Activated naive CD8-positive, alpha-beta T cell treated with anti-CD3 and anti-CD28 coated beads, Interleukin-2, amount 50 U/mL, for 16 hours (primary cell): ENCODE data around the gene THSD7A.

Source experiments
- DNase-seq: peaks from one replicate; pipeline ENCODE4 v3.0.0-alpha.2; 2020; ENCODE audit warnings: low read depth, low spot score

Gene THSD7A

GRCh38 chr7:11513460-11513859 is 318.5 kb downstream of the THSD7A start:
- no peak for DNase-seq

DNA sequence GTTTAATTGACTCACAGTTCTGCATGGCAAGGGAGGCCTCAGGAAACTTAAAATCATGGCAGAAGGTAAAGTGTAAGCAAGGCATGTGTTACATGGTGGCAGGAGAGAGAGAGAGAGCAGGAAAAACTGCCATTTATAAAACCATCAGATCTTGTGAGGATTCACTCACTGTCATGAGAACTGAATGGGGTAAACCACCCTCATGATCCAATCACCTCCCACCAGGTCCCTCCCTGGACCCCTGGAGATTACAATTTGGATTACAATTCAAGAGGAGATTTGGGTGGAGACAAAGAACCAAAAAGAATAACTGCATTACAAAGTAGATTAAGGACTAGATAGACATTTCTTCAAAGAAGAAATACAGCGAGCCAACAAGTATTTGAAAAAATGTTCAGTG is 324.1 kb downstream of the THSD7A start:
- DNase-seq, result no peak

DNA sequence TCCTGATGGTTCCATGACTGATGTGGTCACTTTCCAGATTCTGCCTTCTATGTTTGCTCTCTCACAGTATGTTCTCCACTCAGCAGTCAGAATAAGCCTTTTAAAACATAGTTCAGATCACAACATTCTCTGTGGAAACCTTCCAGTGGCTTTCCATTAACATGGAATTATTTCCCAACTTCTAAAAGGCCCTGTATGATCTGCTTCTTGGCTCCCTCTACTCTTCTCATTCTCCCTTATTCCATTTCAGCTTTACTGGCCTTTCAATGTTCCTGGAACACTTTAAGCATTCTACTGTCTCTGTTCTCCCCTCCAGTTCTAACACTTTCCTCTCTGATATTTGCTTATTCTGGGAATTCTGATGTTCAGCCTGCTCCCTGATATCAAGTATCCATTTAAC is 325.6 kb downstream of the THSD7A start:
- no peak for DNase-seq

DNA sequence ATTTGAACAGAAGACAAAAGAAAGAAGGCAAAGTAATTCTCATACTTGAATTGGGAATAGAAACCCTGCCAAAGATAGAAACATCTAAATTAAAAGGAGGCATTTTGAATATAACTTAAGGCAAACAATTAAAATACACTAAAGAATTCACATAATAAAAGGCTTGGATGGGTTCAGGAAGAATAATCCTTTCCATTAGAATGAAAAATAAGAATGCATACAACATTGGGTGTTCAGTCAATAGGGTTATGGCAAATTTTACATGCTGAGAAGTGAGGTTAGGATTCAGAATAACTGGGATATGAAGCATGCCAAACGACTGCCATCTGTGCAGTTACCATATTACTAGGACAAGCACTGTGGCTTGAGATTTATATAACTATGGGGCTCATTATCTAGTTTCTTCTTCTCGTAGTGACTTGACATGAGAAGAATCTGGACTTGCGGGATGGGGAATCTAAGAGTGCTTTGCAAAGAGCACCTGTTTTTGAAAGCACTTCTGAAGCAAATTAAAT is 326.5 kb downstream of the THSD7A start:
- DNase-seq, result no peak

GRCh38 chr7:11492307-11492706 is 339.7 kb downstream of the THSD7A start:
- DNase-seq, result no peak

- no peak for DNase-seq
These were observed 340.2 kb downstream of the THSD7A start for GRCh38 chr7:11491811-11492210.

- DNase-seq, result no peak
These were observed 342.7 kb downstream of the THSD7A start for GRCh38 chr7:11489280-11489679.

GRCh38 chr7:11486271-11486670 is 345.7 kb downstream of the THSD7A start:
- DNase-seq, result no peak

- DNase-seq, result no peak
These were observed 346.4 kb downstream of the THSD7A start for GRCh38 chr7:11485636-11486035.

DNA sequence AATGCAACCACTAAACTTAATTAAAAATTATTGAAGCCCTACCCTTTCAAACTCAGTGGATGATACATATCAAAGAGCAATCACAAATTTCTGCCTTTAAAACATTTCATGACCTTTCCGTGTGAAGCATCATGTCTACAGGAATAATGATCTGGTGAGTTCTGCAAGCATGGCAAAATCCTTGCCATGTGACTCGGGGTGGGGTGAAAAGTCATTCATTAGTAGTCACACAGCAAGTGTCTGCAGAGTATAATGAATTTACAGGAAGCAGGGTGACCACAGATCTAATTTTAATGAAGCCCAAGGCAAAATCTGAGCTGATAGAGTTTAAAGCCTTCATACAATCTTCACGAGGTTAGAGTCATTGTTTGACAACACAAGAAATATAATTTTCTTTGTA is 351.9 kb downstream of the THSD7A start:
- DNase-seq, result no peak

DNA sequence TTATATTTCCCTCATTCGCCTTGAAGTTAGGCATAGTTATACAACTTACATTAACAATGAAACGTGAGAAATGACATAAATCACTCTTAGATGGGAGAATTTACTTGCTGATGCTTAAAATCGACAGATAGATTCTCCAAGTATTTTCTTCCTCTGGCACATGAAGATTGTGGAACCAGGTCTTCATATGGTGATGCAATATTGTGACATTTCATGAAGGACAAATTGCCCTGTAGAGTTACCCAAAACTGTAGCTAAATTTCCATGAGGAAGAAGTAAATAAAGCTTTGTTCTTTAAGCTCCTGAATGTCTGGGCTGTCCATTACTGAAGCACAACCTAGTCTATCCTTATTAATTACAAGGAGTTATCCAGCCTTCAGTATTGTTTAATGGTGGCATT is 353.1 kb downstream of the THSD7A start:
- DNase-seq, result no peak

DNA sequence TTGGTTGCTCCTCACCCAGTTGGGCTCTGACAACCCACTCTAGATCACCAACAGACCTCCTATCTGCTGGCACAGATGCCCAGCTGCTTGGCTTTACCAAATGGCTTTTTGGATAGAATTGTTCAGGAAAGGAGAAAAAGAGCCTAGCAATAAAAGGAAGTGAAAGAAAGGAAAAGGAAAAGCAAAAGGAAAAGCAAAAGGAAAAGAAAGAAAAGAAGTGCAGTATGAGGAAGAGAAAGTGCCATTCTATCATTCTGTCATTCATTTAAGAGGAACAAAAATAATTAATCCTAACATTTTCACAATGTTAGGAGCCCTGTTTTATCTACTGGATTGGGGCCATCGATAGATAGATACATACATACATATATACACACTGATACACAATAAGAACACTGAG is 353.6 kb downstream of the THSD7A start:
- no peak for DNase-seq

DNA sequence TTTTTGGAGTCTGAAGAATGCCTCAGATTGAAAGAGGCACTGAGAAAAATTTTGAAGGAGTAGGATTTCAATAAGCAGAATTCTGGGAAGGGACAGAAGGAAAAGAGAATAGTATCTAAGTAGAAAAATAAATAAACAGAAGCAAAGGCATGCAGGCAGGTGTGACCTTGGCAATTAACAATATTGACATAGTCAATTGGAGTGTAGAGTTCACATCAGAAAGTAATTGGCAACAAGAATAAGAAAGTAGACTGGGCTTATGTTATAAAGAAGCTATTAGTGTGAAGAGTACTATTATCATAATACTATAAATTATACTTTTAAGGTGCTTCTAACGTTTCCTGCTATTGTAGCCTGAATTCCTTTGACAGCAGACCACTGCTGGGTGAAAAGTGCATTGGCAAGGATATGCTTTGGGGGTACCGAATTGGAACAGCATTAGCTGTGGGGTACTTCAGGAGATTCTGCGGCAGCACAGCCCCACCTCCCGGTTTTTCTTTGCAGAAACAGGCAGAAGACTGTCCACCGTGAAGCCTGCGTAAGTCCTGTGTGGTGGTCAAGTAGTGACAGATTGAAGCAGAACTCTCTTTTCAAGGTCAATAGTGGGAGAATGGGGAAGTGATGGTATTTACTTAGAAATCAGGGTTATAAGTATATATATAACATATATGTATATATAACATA is 357.0 kb downstream of the THSD7A start:
- DNase-seq, result no peak

GRCh38 chr7:11473807-11474424 is 358.1 kb downstream of the THSD7A start:
- DNase-seq, result no peak

GRCh38 chr7:11473220-11473619 is 358.8 kb downstream of the THSD7A start:
- DNase-seq, result no peak

DNA sequence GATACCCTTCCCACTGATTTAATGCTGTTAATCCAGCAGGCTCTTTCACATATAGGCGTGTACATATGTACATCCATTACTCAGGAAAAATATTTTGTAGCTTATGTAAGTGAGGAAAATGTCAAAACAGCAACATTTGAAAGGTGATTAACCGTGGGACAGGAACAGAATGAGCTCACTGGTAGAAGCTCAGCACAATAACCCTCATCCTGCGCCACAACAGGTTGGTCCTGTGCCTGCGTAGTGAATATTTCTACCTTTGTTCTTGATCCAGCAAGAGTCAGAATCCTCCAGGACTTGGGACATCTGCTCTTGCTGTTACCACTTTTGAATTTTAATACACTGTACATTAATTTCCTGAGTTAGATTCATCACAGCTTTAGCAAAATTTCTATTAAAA is 359.4 kb downstream of the THSD7A start:
- no peak for DNase-seq

DNA sequence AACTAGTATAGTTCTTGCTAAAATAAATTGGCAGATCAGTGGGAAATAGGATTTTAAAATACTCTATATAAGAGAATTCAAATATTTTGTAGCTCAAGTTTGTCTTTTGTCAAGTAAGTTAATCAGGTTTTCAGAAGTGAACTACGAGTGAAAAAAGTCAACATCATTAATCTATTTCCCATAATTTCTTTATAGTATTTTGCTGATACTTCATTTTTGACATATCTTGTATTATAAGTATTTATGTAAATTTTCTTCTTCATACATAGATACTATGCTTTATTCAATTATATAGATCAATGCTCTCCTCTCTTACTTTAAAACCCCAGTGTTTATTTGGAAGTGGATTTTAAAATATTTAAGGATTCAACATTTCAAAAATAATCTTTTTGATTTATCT is 360.7 kb downstream of the THSD7A start:
- no peak for DNase-seq

DNA sequence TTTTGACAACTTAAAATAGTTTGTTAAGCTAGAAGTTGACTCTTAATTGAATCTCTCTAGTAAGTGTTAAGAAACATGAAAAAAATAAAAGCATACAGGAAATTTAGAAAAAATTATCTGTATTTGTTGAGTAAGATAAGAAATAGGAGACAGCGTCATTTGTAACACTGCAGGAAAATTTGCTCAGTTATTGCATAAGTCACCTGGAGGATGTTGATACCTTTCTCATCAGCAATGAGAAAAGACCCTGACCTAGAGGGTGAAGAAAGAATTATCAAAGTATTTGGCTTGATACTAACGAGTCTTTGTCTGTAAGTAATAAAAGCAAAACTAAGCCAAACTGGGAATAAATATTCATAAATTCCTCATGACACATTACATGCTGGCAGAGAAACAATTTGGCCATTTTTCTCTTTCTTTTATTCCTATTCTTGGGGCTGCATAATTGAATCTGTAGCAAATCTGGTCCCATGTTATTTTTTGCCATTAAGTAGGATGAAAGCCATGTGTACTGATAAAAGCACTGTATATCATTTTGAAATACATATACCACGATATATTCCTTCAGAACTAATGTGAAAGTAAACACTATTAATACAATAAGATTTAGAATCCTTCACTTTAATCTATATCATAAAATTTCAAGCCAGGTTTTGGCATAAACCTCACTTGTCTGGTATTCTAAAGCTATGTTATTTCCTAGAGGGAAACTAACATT is 362.8 kb downstream of the THSD7A start:
- DNase-seq, result no peak

DNA sequence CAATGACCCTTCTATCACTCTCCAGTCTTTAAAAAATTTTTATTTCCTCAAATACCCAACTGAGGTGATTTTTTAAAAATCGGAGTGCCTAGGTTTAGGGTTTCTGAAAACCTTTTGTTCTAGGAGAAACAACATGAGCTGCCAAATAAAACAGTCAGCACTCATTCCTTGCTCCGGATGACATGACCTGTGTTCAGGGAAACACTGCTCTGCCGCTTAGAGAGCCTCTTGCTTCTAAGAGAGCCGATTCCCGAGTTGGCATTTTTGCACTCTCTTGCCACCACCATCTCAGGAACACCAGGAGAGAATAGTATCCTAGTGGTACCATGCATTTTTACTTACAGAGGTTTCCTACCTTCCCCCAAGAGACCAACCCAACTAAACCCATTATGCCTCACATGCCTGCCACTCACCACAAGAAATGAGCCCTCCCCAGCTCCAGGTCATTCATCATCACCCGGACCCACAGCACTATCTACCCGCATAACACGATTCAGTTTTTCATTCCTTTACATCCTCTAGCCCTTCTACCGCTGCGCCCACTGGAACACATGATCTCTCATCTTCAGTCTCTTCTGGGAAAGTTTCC is 365.4 kb downstream of the THSD7A start:
- DNase-seq, result no peak

DNA sequence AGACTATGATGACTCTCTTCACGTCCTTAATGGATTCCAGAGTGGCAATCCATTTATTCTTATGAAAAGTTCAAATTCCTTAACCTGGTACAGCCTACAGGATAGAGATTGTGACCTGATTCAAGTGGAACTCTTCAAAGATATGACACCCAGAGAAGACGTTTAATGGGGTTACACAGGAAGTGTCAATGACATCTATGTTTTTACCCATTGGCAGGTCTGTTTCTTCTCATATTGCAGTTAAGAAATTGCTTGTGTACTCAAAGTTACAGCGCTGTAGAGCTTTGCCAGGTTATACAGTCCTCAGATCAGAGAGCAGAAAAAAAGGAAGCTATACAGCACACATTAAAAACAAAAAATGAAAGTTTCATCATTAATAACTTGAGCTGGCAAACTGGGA is 367.4 kb downstream of the THSD7A start:
- DNase-seq, result no peak

DNA sequence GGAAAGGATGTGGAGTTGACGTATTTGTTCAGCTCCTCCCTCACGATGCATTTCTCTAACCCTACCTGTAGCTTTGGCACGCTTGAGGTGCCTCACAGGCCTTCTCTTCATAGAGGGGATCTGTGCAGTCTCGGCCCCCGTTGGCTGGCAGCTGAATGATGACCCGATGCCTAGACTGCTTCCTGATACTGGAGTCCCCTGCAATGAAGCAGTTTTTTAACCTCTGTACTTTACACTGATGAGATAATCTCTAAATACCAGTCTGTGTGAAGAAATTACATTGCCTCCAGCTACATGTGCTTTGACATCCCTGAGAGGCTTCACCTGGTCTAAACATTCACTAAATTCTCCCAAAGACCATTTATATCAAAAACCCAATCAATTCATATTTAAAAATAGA is 370.1 kb downstream of the THSD7A start:
- no peak for DNase-seq

- DNase-seq, result no peak
These were observed 373.1 kb downstream of the THSD7A start for GRCh38 chr7:11458736-11459483.
